NCI-H187 treated with DMSO at 0.1 percent for 48 hours (cell line): ENCODE data around the gene MRPL48.

Experiments
- DNase-seq: peaks from one replicate; lab custom pipeline; 2025; lab: John Stamatoyannopoulos, UW

The MRPL48 gene

DNA sequence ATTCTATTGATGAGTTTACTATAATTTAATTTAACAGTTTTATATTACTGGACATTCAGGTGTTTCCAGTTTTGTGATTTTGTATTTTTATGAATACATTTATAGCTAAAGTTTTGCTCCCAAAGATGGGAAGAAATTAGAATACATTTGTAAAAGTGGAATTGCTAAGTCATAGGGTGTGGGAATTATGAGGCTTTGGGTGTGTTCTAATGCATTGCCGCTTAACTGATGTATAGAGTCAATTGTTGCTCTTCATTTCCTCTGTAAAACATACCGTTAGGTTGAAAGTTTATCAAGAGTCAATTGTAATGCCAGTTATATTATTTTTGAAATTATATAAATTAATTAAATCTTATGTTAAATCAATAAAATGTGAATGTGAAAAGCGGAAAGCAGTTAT lies 105.4 kb downstream of the MRPL48 start:
- no peak for DNase-seq

GRCh38 chr11:73894725-73895335 lies 107.2 kb downstream of the MRPL48 start:
- no peak for DNase-seq

DNA sequence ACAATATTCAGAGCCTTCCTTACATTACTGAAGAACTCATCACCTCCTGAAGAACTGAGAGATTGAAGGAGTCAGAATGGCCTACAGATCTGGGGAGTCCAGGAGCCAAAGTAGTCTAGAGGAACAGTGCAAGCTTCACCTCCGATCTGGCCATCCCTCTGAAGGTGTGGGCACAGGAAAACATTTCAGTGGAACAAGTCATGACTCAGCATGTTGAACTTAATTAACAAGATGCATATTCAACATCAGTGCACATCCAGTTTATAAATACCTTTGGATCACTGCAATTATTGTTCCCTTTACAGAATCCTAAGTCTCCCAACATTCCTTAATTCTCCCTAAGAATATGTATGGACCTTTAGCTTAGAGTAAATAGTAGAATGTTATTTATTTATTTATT lies 114.6 kb downstream of the MRPL48 start:
- DNase-seq, result no peak

DNA sequence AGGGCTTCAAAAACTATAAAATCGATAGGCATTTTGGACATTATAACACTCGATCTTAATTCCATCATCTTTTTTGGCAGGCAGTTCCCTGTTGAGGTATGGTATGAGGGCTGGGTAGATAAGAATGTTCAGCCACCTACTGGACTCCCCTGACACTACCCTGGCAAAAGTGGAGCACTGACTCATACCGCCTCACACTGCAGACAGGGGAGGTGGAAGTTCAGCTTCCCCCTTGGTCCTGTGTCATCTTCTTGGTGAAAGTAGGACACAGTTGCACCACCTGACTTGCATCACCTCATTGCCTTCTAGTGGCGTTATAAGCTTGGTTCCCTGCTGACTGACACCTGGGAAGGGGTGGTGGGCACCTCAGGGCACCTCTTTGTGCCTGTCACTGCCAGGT lies 119.5 kb downstream of the MRPL48 start:
- no peak for DNase-seq

DNA sequence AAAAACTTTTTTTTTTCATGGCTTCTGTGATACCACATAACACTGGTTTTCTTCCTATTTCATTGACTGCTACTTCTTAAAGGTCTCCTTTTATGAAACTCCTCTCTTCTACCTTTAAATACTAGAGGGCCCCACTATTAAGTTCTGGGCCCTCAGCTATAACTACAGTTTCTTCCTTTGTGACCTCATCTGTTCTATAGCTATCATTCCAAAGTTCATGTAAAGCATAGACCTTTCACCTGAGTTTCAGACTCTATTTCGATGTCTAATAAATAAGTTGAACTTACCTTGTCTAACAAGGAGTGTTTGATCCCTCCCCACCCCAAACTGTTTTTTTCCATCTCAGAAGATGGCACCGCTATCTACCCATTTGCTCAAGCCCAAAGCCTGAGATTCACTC lies 124.4 kb downstream of the MRPL48 start:
- DNase-seq, result no peak

GRCh38 chr11:73913472-73913871 lies 125.8 kb downstream of the MRPL48 start:
- no peak for DNase-seq

GRCh38 chr11:73914284-73914683 lies 126.6 kb downstream of the MRPL48 start:
- no peak for DNase-seq
